Measurements from ENCODE around the gene MINDY4.
A peak's percentile ranks its signal among the peaks of the same experiment; 100 is the strongest.

The MINDY4 gene

GRCh38 chr7:30920584-30921539 is 149.6 kb downstream of the MINDY4 start:
- peak in 1 of 3 experiments; percentile 75 for DNase-seq

DNA sequence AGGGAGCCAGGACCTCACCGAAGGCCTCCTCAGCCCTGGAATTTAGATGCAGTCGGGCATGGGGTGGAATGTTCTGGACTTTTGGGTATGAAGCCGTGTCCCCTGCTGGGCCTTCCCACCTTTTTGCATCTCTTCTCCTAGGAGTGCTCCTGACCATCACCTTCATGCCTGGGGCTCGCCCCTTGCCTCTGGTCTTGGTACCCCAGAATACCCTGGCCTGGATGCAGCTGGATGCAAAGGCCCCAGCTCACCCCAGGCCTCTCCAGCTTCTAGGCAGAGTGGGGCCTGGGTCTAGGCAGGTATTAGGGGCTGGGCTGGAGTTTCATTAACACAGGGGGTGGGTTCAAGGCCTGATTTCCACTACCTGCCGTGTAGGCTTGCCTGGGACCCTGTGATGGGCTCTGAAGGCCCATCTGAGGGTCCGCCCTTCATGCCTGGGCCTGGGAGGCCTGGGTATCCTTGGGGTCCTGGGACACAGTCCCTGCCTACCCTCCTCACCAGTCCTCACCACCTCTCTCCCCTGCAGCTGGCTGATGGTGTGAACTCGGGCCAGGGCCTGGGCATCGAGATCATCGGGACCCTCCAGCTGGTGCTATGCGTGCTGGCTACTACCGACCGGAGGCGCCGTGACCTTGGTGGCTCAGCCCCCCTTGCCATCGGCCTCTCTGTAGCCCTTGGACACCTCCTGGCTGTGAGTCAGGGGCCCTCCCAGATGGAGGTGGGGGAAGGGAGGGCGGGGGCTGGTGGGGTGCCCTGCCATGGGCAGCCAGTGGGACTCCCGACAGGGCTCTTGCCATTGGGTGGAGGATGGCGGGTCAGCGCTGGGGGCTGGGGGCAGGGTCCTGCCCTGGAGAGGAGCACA is 150.6 kb downstream of the MINDY4 start:
- no peak for DNase-seq

DNA sequence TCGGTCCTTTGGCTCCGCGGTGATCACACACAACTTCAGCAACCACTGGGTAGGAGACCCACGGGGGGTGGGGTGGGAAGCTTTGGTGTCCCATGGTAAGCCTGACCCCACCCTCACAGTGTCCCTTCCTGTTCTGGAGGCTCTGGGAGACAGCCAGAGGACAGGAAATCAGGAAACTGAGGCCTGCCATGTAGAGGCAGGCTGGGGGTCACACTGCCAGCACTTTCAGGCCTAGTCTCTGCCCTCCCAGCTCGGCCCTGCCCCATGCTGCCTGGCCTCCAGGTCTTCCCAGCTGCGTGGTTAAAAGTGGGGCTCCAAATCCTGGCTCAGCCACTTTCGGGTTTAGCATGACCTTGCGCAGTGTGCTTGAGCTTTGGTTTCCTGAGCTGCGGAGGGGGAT is 151.4 kb downstream of the MINDY4 start:
- DNase-seq = no peak

DNA sequence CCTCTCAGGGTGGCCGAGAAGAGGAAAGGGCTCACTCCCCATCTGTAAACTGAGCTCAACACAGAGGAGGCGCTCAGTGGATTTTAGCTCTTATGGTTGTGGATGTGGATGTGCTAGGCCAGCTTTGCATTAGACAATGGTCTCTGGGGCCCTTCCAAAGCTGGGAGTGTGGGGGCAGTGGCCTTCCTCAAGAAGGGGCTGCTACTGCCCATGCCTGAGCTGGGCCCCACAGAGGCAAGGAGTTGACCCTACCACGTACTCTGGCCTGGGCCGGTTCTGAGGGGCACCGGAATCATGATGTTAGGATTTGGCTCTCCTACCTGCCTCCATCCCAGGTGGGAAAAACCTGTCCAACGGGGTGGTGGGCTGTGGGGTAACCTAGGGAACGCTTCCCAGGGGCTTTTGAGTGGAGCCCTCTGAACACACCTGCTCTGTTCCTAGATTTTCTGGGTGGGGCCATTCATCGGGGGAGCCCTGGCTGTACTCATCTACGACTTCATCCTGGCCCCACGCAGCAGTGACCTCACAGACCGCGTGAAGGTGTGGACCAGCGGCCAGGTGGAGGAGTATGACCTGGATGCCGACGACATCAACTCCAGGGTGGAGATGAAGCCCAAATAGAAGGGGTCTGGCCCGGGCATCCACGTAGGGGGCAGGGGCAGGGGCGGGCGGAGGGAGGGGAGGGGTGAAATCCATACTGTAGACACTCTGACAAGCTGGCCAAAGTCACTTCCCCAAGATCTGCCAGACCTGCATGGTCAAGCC is 152.0 kb downstream of the MINDY4 start:
- no peak for DNase-seq

DNA sequence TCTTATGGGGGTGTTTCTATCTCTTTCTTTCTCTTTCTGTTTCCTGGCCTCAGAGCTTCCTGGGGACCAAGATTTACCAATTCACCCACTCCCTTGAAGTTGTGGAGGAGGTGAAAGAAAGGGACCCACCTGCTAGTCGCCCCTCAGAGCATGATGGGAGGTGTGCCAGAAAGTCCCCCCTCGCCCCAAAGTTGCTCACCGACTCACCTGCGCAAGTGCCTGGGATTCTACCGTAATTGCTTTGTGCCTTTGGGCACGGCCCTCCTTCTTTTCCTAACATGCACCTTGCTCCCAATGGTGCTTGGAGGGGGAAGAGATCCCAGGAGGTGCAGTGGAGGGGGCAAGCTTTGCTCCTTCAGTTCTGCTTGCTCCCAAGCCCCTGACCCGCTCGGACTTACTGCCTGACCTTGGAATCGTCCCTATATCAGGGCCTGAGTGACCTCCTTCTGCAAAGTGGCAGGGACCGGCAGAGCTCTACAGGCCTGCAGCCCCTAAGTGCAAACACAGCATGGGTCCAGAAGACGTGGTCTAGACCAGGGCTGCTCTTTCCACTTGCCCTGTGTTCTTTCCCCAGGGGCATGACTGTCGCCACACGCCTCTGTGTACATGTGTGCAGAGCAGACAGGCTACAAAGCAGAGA is 152.7 kb downstream of the MINDY4 start:
- DNase-seq = no peak

DNA sequence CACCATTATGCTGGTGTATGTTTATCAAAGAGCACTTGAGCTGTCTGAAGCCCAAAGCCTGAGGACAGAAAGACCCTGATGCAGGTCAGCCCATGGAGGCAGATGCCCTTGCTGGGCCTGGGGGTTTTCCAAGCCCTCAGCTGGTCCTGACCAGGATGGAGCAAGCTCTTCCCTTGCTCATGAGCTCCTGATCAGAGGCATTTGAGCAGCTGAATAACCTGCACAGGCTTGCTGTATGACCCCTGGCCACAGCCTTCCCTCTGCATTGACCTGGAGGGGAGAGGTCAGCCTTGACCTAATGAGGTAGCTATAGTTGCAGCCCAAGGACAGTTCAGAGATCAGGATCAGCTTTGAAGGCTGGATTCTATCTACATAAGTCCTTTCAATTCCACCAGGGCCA is 153.4 kb downstream of the MINDY4 start:
- no peak for DNase-seq

DNA sequence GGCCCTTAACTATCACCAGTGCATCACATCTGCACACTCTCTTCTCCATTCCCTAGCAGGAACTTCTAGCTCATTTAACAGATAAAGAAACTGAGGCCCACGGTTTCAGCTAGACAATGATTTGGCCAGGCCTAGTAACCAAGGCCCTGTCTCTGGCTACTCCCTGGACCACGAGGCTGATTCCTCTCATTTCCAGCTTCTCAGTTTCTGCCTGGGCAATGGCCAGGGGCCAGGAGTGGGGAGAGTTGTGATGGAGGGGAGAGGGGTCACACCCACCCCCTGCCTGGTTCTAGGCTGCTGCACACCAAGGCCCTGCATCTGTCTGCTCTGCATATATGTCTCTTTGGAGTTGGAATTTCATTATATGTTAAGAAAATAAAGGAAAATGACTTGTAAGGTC is 153.9 kb downstream of the MINDY4 start:
- DNase-seq = no peak

DNA sequence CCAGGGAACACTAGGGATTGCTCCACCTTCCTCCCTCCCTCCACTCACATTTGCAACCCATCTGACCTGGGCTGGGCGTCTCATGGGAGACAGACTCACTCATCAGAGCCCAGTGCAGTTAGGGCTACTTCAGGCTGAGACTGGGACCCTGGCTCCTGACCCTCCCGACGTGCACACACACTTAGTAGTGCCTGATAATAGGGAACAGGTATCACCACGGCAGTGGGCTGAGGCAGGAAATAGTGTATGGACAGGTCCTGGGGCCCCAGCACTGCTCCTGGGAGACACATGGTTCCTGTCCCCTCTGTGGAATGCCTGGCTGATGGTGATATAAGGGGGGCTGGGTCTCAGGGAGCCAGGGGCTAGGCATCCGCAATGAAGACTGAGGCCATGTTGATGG is 154.7 kb downstream of the MINDY4 start:
- no peak for DNase-seq

- no peak for DNase-seq
These were observed 155.1 kb downstream of the MINDY4 start for GRCh38 chr7:30926313-30926712.

- no peak for DNase-seq
These were observed 155.8 kb downstream of the MINDY4 start for GRCh38 chr7:30927040-30927439.

GRCh38 chr7:30927559-30927958 is 156.3 kb downstream of the MINDY4 start:
- DNase-seq = no peak

DNA sequence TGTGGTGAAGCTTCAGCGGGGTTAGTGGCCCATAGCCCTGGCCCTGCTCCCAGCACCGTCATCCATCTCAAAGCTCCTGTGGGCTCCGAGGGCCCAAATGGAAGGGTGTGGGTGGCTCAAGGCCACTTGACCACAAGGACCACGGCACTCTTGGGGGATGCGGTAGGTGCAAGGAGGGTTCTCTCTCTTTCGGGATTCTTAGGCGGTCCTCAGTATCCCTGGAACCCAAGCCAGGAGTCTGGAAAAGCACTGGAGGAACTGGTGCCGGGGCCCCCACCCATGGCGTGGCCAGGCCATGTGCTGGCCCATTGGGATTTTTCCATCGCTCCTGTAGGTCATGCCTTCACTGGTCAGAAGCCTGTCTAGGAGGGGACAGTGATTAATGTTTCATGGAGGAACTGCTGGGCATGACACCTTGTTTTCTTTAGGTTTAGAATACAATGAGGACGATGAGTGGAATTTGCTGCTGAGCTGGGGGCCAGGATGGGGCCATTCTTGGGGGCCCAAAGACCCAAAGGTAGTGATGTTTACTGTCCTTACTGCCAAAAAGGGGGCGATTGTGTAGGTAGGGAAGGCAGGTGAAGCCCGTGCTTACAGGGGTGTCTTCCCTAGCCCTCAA is 157.1 kb downstream of the MINDY4 start:
- DNase-seq = no peak

DNA sequence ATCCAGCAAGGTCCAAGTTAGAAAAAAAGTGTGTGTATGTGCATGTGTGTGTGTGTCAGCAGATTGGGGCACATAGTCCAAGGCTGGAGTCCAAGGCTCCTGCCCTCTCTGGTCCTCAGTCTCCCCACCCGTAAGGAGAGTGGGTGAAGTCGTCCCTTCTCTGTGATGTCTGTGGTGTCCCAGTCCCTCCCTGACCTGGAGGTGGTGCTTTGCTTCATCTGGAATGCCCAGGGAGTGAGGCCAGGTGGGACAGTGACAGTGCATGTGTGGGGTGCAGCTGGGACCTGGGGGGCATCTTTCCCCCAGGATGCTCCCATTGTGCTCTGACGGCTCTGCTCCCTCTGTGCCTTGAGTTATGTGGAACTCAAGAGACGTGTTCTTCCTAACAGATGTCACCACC is 158.5 kb downstream of the MINDY4 start:
- DNase-seq = no peak

DNA sequence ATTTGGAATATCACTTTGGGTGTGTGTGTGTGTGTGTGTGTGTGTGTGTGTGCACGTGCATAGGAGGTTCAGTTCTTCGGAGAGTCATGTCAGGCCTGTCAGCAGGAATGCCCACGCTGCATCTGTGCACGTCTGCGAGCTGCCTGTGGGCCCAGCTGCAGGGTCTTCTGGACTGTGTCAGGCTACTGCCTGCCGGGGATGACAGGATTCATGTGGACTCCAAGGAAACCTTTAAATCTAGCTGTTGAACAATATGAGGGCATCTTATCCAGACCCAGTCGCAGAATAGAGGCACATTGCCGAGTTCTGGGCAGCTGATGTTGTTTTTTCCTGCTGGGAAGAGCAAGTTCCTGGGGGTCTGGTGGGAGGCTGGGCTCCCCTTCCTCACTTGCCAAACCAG is 159.4 kb downstream of the MINDY4 start:
- DNase-seq = no peak

- DNase-seq = no peak
These were observed 160.1 kb downstream of the MINDY4 start for GRCh38 chr7:30931161-30931928.

- no peak for DNase-seq
These were observed 160.8 kb downstream of the MINDY4 start for GRCh38 chr7:30931929-30932540.

- no peak for DNase-seq
These were observed 161.3 kb downstream of the MINDY4 start for GRCh38 chr7:30932562-30932961.

DNA sequence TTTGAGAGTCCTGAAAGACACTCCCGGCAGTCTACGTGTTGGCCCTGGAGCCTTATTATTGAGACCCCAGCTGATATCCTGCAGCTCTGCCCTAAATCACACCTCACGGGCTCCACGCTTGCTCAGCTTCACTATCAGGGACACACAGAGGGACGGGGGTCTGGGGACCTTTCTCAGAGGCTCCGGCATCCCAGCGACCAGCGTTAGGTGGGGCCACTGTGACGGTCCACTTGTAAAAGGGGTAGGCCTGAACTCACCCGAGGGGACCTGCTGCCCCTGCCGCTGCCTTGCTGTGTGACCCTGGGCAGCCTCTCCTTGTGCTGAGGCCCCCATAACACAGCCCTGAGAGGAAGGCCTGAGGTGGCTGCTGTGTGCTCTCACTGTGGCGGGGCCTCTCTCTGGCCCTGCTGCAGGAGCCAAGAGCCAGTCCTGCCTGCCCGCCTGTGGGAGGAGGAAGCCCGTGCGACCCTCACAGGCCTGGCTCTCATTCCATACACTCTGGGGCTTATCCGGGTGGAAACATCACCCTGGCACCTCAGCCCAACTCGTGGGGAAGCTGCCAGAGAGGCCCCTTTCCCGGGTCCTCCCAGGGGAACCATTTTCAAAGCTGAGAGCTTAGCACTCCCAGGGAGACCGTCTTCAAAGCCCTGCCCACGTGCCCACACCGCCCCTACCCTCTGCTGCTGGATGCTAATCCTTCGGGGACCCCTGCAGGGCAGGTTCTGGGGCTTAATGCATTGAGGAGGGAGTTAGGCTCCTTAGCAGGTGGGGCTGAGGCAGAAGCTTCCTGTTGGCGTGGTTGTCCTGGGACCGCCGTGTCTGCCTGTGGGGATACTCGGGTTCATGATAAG is 162.1 kb downstream of the MINDY4 start:
- DNase-seq = peak in 1 of 3 experiments; percentile 9

DNA sequence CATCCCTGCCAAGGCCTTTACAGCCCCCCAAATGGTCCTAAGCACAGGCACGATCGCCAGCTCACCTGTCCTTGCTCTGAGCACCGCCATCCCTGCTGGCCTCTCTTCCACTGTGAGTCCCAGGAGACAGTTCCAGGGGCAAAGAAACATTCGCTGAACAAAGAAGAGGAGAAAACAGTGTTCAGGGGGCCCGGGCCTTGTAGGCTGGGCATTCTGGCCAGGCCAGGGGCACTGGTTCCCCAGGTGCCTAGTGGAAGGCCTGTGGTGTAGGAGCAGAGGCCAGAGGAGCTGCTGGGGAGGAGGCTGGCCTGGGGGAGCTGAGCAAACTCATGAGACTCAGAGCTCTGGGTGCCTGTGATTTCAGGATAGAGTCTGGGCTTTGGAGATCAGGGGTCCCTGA is 163.0 kb downstream of the MINDY4 start:
- DNase-seq = no peak

Data from NCI-H1417 (cell line).